Prostate gland (tissue), 2 donors: ENCODE measurements around the gene NOP10. TPM values are rescaled to one million over a fixed set of nuclear protein-coding genes. Genes with fewer than 3 reads are reported as not detected.

Experiments used
- DNase-seq: peaks from one replicate; pipeline ENCODE4 v3.0.0-alpha.2; 2019; ENCODE audit warnings: low spot score
- H3K27ac ChIP-seq, 2 donors: fragments of 200-600 bp; sonication (generic); 2 replicates each; pipeline ENCODE4 v1.5.1; 2017 to 2019
- H3K27me3 ChIP-seq: fragments of 200-600 bp; sonication (generic); replicated peaks from 2 replicates; pipeline ENCODE4 v1.5.1; 2019; ENCODE audit not compliant: insufficient read depth
- H3K36me3 ChIP-seq, 2 donors: fragments of 200-600 bp; sonication (generic); 1 replicate in 1 of 2; 2 replicates in 1 of 2; pipeline versions ENCODE4 v1.5.1 to v1.8.1; 2017 to 2019
- H3K4me1 ChIP-seq: fragments of 200-600 bp; sonication (generic); replicated peaks from 2 replicates; pipeline ENCODE4 v1.5.1; 2019
- H3K4me3 ChIP-seq, 2 donors: fragments of 200-600 bp; sonication (generic); 2 replicates each; pipeline ENCODE4 v1.5.1; 2017 to 2019
- H3K9me3 ChIP-seq: fragments of 200-600 bp; sonication (generic); 2 replicates; pipeline ENCODE4 v1.5.1; 2017
- POLR2A ChIP-seq: fragments of 450-650 bp; IDR thresholded peaks from one replicate; pipeline ENCODE4 v1.6.1; 2016; ENCODE audit warnings: antibody characterized with exemption, mild to moderate bottlenecking
- POLR2AphosphoS5 ChIP-seq: sonication (generic); formaldehyde crosslinking; IDR thresholded peaks from one replicate; pipeline ENCODE4 v1.6.1; 2017; ENCODE audit warnings: antibody characterized with exemption
- WGBS: methylation state at CpG from one replicate; pipeline ENCODE4 v1.1.5; 2018; 5-methylcytosine and 5-hydroxymethylcytosine counted together
- intact Hi-C: fragments of 100-400 bp; cut with DNase I; formaldehyde crosslinking; loops from one replicate; pipeline ENCODE4 v1.14.2; 2022
- total RNA-seq, 2 donors: library from RNA; depleted of rRNA; stranded (reverse); fragments of >200 nt; gene quantifications; one replicate each; pipeline ENCODE4 v1.1.0, GENCODE V29; 2016
- TF ChIP-seq, protein P1 (sequence below), 4 experiments: fragments of 200-600 bp in 2 of 4; fragments of 450-650 bp in 2 of 4; sonication (generic) in 2 of 4; IDR thresholded peaks; 1 replicate in 3 of 4; 2 replicates in 1 of 4; pipeline ENCODE4 v1.5.1; 2016 to 2019; ENCODE audit warnings: antibody characterized with exemption in 4 of 4, mild to moderate bottlenecking in 2 of 4, moderate library complexity in 2 of 4

NOP10 gene
- total RNA-seq, 2 donors from 2014 or later = 130 to 141 TPM

DNA sequence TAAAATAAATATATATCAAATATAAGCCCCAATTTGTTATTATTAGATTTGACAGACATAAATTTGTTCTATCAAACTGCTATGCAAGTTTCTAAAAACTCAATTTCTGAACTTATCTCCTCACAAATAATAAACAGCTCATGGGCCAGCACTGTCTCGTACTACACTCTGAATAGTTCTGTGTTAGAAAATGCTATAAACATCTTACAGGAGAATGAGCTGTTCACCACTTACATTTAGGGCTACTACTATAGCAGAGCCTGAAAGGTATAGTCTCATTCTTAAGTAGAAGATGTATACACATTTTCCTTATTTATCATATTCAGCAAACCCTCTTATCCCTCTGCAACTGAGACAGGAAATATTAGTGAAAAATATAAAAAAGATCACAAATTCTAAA is 18.0 kb downstream of the NOP10 start:
- no peak overlapping the region for H3K27ac ChIP-seq
- no peak for DNase-seq
- no peak overlapping the region for H3K4me3 ChIP-seq
- no peaks in the 10 kb centered on the region for H3K27me3 ChIP-seq
- H3K9me3 ChIP-seq = no peaks in the 10 kb centered on the region
- H3K4me1 ChIP-seq = no peaks in the 10 kb centered on the region
- 84% methylated on average over 1 of the region's 1 CpG for WGBS
- H3K36me3 ChIP-seq = no peaks in the 10 kb centered on the region
- no peak for TF ChIP-seq POLR2A
- TF ChIP-seq, protein P1, sequence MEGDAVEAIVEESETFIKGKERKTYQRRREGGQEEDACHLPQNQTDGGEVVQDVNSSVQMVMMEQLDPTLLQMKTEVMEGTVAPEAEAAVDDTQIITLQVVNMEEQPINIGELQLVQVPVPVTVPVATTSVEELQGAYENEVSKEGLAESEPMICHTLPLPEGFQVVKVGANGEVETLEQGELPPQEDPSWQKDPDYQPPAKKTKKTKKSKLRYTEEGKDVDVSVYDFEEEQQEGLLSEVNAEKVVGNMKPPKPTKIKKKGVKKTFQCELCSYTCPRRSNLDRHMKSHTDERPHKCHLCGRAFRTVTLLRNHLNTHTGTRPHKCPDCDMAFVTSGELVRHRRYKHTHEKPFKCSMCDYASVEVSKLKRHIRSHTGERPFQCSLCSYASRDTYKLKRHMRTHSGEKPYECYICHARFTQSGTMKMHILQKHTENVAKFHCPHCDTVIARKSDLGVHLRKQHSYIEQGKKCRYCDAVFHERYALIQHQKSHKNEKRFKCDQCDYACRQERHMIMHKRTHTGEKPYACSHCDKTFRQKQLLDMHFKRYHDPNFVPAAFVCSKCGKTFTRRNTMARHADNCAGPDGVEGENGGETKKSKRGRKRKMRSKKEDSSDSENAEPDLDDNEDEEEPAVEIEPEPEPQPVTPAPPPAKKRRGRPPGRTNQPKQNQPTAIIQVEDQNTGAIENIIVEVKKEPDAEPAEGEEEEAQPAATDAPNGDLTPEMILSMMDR (IDR thresholded peaks at IDR 0.05) = no peak
- no peak for TF ChIP-seq POLR2AphosphoS5
- intact Hi-C loops = no loop called here

- DNase-seq = no peak
- Histone ChIP-seq H3K4me1 (no peaks in the 10 kb centered on the region), H3K27ac (no peak overlapping the region), H3K4me3 (no peak overlapping the region), H3K36me3 (no peaks in the 10 kb centered on the region), H3K27me3 (no peaks in the 10 kb centered on the region), H3K9me3 (no peaks in the 10 kb centered on the region)
- TF ChIP-seq POLR2A = no peak
- no peak for TF ChIP-seq POLR2AphosphoS5
- TF ChIP-seq, protein P1 (IDR thresholded peaks at IDR 0.05) = no peak
- WGBS = 97% methylated on average over 10 of the region's 10 CpGs
- intact Hi-C loops = no loop called here
Measured at GRCh38 chr15:34323217-34323616, 19.7 kb downstream of the NOP10 start.

GRCh38 chr15:34318277-34319079 is 24.5 kb downstream of the NOP10 start:
- Histone ChIP-seq H3K4me3 (peak overlapping the region; percentile 31 to 46), H3K27ac (peak overlapping the region; percentile 63 to 72), H3K36me3 (no peaks in the 10 kb centered on the region), H3K9me3 (no peaks in the 10 kb centered on the region), H3K4me1 (peaks cover 3% of the 10 kb centered on the region), H3K27me3 (no peaks in the 10 kb centered on the region)
- DNase-seq = peak; percentile 81
- intact Hi-C loops = no loop called here
- WGBS = 8% methylated on average over 10 of the region's 10 CpGs
- TF ChIP-seq POLR2AphosphoS5 = peak; percentile 90
- TF ChIP-seq, protein P1 (IDR thresholded peaks at IDR 0.05) = no peak
- TF ChIP-seq POLR2A = peak; percentile 63

DNA sequence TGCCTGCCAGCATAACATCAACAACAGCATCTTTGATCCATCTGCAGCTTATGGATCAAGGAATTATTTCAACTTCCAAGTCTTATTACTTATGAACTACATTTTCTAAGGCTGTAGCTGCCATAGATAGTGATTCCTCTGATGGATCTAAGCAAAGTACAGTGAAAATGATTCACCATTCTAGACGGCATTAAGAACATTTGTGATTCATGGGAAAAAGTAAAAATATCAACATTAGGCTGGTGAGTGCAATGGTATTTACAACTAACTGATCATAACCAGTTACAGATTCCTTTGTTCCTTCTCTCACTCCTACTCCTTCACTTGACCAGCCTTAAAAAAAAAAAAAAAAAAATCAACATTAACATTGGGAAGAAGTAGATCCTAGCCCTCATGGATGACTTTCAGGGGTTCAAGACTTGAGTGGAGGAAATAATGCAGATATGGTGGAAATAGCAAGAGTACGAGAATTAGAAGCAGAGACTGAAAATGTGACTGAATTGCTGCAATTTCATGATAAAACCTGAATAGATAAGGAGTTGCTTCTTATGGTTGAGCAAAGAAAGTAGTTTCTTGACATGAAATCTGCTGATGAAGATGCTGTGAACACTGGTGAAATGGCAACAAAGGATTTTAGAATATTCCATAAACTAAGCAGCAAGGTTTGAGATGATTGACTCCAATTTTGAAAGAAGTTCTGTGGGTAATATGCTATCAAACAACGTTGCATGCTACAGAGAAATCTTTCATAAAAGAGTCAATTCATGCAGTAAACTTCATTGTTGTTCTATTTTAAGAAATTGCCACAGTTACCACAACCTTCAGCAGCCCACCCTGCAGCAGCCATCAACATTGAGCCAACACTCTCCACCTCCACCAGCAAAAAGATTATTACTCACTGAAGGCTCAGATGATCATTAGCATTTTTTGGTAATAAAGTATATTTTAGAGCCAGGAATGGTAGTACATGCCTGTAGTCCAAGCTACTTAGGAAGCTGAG is 28.1 kb downstream of the NOP10 start:
- no peaks in the 10 kb centered on the region for H3K27me3 ChIP-seq
- WGBS = 86% methylated on average over 3 of the region's 3 CpGs
- H3K27ac ChIP-seq = no peak overlapping the region
- peaks cover 3% of the 10 kb centered on the region for H3K4me1 ChIP-seq
- TF ChIP-seq, protein P1 (IDR thresholded peaks at IDR 0.05) = no peak
- no peak for TF ChIP-seq POLR2AphosphoS5
- TF ChIP-seq POLR2A = no peak
- no peak for DNase-seq
- no peaks in the 10 kb centered on the region for H3K9me3 ChIP-seq
- no peaks in the 10 kb centered on the region for H3K36me3 ChIP-seq
- no peak overlapping the region for H3K4me3 ChIP-seq
- intact Hi-C loops = no loop called here
